Superior temporal gyrus (tissue), 1 donor: ENCODE results near the gene CTDSPL.
"Not testable (repeated sequence)": the region's sequence is repeated elsewhere in the genome, so short reads cannot be mapped to it uniquely, and the experiment has no call there.

Source experiments
- DNase-seq: peaks from one replicate; pipeline ENCODE4 v3.0.0-alpha.2; 2016; ENCODE audit errors: extremely low spot score

CTDSPL gene

GRCh38 chr3:38018296-38019266, 156.9 kb downstream of the CTDSPL start:
- no peak for DNase-seq

- DNase-seq: no peak
Observed at GRCh38 chr3:38019658-38020341, 158.1 kb downstream of the CTDSPL start.

- no peak for DNase-seq
Observed at GRCh38 chr3:38020342-38020726, 158.7 kb downstream of the CTDSPL start.

GRCh38 chr3:38021196-38021595, 159.5 kb downstream of the CTDSPL start:
- no peak for DNase-seq

GRCh38 chr3:38022301-38022700, 160.6 kb downstream of the CTDSPL start:
- DNase-seq: no peak

GRCh38 chr3:38022896-38023709, 161.4 kb downstream of the CTDSPL start:
- no peak for DNase-seq

- DNase-seq: no peak
Observed at GRCh38 chr3:38026856-38027255, 165.2 kb downstream of the CTDSPL start.

- DNase-seq: no peak
Observed at GRCh38 chr3:38027466-38028465, 166.1 kb downstream of the CTDSPL start.

GRCh38 chr3:38028621-38029361, 167.1 kb downstream of the CTDSPL start:
- DNase-seq: no peak

- no peak for DNase-seq
Observed at GRCh38 chr3:38029400-38030125, 167.9 kb downstream of the CTDSPL start, which contains the start of gene PLCD1. Gene PLCD1, minus strand, starts transcription at chr3:38029642. Its CDS starts 103 bp downstream, at chr3:38029539.

- no peak for DNase-seq
Observed at GRCh38 chr3:38030126-38031021, 168.7 kb downstream of the CTDSPL start.

- DNase-seq: no peak
Observed at GRCh38 chr3:38031022-38031994, 169.6 kb downstream of the CTDSPL start.

GRCh38 chr3:38032328-38032865, 170.7 kb downstream of the CTDSPL start:
- DNase-seq: no peak

GRCh38 chr3:38033586-38033985, 171.9 kb downstream of the CTDSPL start:
- DNase-seq: not testable (repeated sequence)
